ENCODE data around the gene SOX8.

DNA sequence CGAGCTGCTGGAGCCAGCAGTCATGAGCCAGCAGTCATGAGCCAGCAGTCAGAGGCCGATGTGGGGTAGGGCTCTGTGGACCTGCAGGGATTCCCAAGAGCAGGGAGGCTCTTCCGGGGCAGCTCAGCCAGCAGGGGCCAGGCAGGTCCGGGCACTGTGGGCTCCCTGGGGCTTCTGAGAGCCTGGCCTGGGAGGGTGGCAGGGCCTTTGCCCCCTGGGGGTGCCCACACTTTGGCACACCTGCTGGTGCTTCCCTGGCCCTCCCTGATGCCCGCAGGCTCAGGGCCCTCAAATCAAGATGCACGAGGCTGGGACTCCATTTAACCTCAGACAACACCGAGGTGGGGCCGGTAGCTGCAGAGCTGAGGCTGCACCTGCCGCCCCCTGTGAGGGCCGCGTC is 18.1 kb downstream of the SOX8 start:
- TF ChIP-seq POLR2AphosphoS5 (IDR thresholded peaks at IDR 0.05; ENCODE audit: low read depth, low read length) (no peak), EZH2 (IDR thresholded peaks at IDR 0.05) (no peak), RAD21 (IDR thresholded peaks at IDR 0.05; ENCODE audit: low read depth) (no peak), POLR2A (IDR thresholded peaks at IDR 0.05; ENCODE audit: borderline replicate concordance, extremely low read depth, insufficient read depth, insufficient read length) (no peak), CBX3 (IDR thresholded peaks at IDR 0.05; ENCODE audit: low read depth) (no peak), MAX (IDR thresholded peaks at IDR 0.05) (no peak), EZH2phosphoT487 (IDR thresholded peaks at IDR 0.05; ENCODE audit: borderline replicate concordance) (no peak)
- TF ChIP-seq, protein P1, sequence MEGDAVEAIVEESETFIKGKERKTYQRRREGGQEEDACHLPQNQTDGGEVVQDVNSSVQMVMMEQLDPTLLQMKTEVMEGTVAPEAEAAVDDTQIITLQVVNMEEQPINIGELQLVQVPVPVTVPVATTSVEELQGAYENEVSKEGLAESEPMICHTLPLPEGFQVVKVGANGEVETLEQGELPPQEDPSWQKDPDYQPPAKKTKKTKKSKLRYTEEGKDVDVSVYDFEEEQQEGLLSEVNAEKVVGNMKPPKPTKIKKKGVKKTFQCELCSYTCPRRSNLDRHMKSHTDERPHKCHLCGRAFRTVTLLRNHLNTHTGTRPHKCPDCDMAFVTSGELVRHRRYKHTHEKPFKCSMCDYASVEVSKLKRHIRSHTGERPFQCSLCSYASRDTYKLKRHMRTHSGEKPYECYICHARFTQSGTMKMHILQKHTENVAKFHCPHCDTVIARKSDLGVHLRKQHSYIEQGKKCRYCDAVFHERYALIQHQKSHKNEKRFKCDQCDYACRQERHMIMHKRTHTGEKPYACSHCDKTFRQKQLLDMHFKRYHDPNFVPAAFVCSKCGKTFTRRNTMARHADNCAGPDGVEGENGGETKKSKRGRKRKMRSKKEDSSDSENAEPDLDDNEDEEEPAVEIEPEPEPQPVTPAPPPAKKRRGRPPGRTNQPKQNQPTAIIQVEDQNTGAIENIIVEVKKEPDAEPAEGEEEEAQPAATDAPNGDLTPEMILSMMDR (IDR thresholded peaks at IDR 0.05 in 2 of 3, conservative IDR thresholded peaks at IDR 0.05 in 1 of 3; ENCODE audit: borderline replicate concordance in 1 of 3, insufficient read depth in 1 of 3, low read depth in 2 of 3, low read length in 2 of 3): no peak
